Lower leg skin (tissue), 3 donors: ENCODE results near the gene LGALS9.

ENCODE experiments used
- POLR2A ChIP-seq, 2 donors: fragments of 450-650 bp; IDR thresholded peaks; one replicate each; pipeline ENCODE4 v1.6.1; 2016 to 2017; ENCODE audit warnings: antibody characterized with exemption in 2 of 2, mild to moderate bottlenecking in 1 of 2, moderate library complexity in 1 of 2
- TF ChIP-seq, protein P1 (sequence below), 3 donors: fragments of 450-650 bp; IDR thresholded peaks; one replicate each; pipeline ENCODE4 v1.5.1; 2016; ENCODE audit warnings: antibody characterized with exemption in 3 of 3, mild to moderate bottlenecking in 3 of 3, moderate library complexity in 2 of 3

- TF ChIP-seq, protein P1, sequence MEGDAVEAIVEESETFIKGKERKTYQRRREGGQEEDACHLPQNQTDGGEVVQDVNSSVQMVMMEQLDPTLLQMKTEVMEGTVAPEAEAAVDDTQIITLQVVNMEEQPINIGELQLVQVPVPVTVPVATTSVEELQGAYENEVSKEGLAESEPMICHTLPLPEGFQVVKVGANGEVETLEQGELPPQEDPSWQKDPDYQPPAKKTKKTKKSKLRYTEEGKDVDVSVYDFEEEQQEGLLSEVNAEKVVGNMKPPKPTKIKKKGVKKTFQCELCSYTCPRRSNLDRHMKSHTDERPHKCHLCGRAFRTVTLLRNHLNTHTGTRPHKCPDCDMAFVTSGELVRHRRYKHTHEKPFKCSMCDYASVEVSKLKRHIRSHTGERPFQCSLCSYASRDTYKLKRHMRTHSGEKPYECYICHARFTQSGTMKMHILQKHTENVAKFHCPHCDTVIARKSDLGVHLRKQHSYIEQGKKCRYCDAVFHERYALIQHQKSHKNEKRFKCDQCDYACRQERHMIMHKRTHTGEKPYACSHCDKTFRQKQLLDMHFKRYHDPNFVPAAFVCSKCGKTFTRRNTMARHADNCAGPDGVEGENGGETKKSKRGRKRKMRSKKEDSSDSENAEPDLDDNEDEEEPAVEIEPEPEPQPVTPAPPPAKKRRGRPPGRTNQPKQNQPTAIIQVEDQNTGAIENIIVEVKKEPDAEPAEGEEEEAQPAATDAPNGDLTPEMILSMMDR (IDR thresholded peaks at IDR 0.05): no peak
- no peak for TF ChIP-seq POLR2A (IDR thresholded peaks at IDR 0.05)
Observed at GRCh38 chr17:27622986-27623385, 8.0 kb upstream of the LGALS9 start.
